ENCODE data around the gene CEP135.
"Not testable (repeated sequence)": the region's sequence is repeated elsewhere in the genome, so short reads cannot be mapped to it uniquely, and the experiment has no call there.

The CEP135 gene, protein sequence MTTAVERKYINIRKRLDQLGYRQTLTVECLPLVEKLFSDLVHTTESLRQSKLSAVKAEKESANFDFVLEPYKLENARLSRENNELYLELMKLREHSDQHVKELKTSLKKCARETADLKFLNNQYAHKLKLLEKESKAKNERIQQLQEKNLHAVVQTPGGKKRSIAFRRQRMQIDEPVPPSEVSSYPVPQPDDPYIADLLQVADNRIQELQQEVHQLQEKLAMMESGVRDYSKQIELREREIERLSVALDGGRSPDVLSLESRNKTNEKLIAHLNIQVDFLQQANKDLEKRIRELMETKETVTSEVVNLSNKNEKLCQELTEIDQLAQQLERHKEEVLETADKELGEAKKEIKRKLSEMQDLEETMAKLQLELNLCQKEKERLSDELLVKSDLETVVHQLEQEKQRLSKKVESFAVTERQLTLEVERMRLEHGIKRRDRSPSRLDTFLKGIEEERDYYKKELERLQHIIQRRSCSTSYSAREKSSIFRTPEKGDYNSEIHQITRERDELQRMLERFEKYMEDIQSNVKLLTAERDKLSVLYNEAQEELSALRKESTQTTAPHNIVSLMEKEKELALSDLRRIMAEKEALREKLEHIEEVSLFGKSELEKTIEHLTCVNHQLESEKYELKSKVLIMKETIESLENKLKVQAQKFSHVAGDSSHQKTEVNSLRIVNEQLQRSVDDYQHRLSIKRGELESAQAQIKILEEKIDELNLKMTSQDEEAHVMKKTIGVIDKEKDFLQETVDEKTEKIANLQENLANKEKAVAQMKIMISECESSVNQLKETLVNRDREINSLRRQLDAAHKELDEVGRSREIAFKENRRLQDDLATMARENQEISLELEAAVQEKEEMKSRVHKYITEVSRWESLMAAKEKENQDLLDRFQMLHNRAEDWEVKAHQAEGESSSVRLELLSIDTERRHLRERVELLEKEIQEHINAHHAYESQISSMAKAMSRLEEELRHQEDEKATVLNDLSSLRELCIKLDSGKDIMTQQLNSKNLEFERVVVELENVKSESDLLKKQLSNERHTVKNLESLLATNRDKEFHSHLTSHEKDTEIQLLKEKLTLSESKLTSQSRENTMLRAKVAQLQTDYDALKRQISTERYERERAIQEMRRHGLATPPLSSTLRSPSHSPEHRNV

GRCh38 chr4:55948726-55949481 is at the start of gene CEP135:
Gene CEP135, plus strand, starts transcription at chr4:55948945. Its CDS starts 3,186 bp downstream, at chr4:55952131.
- peak; percentile 83 to 87 for DNase-seq (ENCODE audit: low read depth in 2 of 2)

GRCh38 chr4:55902677-55903076 is 46.1 kb upstream of the CEP135 start:
- DNase-seq (ENCODE audit: low read depth in 2 of 2) = no peak

GRCh38 chr4:55903577-55903976 is 45.2 kb upstream of the CEP135 start:
- no peak for DNase-seq (ENCODE audit: low read depth in 2 of 2)

DNA sequence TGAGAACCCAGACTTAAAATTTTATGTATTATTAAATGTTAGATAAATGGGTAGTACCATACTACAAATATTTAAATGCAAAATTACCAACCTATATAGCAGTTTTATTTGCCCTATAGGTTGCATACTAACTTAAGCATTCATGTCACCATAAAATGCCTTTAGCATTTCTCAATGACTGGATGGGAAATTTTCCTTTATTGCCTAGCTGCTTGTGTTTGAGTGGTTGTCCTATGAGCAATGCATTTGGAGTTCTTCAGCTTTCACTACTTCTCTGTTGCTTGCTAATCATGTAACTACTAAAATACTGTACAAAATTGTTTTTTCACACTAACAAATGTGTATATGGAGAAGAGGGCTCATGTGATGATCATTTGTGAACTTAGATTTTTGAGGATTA is 44.2 kb upstream of the CEP135 start:
- DNase-seq (ENCODE audit: low read depth in 2 of 2) = no peak

GRCh38 chr4:55906323-55906722 is 42.4 kb upstream of the CEP135 start:
- DNase-seq (ENCODE audit: low read depth in 2 of 2) = no peak

DNA sequence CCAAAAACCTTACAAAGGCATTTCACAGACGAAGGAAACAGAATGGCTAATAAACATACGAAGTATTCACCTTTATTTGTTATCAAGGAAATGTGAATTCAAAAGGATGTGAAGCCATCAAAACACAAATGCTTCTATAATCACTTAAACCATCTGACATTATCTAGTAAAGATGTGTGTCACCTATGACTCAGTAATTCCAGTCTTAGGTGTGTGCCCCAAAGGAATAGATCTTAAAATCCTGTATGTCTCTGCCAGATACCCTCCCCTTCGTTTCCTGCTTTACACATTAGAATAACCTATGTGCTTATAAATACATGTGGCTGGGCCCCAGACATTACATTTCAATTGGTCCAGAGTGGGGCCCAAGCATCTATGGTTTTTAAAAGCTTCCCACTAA is 41.8 kb upstream of the CEP135 start:
- DNase-seq (ENCODE audit: low read depth in 2 of 2) = peak in 1 of 2 donors; percentile 6

- DNase-seq (ENCODE audit: low read depth in 2 of 2) = no peak
Measured at GRCh38 chr4:55907469-55907868, 41.3 kb upstream of the CEP135 start.

GRCh38 chr4:55910140-55910539 is 38.6 kb upstream of the CEP135 start:
- no peak for DNase-seq (ENCODE audit: low read depth in 2 of 2)

DNA sequence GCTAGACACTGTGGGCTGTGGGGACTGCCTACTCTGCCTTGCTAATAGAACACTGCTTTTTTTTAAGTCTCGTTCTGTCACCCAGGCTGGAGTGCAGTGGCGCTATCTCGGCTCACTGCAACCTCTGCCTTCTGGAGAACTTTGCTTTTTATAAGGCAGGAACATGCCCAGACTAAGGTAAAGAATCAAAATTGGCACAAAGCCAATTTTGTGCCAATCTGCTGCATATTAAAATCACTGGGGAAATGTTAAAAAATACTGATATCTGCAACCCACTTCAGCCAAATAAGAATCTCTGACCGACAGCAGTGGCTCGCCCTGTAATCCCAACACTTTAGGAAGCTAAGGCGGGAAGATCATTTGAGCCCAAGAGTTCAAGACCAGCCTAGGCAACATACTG is 36.5 kb upstream of the CEP135 start:
- DNase-seq (ENCODE audit: low read depth in 2 of 2) = no peak

GRCh38 chr4:55920571-55920970 is 28.2 kb upstream of the CEP135 start:
- DNase-seq (ENCODE audit: low read depth in 2 of 2) = no peak

GRCh38 chr4:55921093-55921492 is 27.7 kb upstream of the CEP135 start:
- DNase-seq (ENCODE audit: low read depth in 2 of 2) = no peak

DNA sequence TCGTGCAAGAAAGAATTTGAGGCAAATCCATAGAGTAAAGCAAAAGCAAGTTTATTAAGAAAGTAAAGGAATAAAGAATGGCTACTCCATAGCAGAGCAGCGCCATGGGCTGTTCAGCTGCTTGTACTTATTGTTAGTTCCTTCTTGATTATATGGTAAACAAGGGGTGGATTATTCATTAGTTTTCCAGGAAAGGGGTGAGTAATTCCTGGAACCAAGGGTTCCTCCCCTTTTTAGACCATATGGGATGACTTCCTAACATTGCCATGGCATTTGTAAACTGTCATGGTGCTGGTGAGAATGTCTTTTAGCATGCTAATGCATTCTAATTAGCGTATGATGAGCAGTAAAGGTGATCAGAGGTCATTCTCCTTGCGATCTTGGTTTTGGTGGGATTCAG is 23.5 kb upstream of the CEP135 start:
- no peak for DNase-seq (ENCODE audit: low read depth in 2 of 2)

DNA sequence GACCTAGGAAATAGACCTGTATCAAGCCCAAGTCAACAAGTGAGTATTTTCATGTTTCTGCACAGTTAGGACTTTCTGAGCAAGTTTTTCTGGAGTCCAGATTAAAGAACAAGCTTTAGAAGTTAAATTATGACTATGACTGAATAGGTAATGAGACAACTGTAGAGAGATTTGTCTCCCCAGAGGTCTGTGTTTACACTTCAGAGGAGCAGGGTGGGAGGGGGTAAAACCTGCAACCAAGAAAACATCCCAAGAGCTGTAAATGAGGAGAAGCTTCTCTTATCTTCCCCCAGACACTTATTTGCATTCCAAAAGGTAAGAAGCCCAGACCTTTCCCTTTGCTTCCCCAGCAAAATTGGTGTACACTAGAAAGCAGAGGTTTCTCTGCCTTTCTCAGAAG is 22.1 kb upstream of the CEP135 start:
- DNase-seq (ENCODE audit: low read depth in 2 of 2) = no peak

DNA sequence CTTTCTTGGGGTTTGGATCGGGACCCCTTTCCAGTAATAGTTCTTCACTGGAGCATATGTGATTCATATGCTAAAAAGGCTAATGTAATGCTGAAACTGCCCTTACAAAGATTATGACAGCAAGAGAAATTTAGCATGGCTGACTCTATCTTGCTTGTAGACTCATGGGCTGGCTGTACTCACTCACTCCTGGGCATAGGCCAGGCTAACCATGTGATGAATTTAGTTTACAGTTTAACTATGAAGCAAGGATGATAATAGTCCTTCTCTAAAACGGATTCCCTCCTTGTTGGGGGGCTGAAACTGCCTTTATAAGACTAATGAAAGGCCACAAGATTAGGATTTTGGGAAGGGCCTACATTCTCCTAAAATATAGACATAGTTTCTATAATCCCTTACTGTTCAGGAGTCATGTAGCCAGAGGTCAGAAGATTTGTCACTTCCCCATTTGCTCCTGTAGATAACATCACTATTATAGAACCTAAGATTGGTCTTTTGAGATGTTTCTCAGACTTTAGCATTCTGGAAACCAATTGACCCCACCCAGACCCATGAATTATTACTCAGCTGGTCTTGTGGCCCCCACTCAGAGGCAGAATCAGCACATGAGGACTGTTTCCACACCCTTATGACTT is 20.8 kb upstream of the CEP135 start:
- DNase-seq (ENCODE audit: low read depth in 2 of 2) = no peak

DNA sequence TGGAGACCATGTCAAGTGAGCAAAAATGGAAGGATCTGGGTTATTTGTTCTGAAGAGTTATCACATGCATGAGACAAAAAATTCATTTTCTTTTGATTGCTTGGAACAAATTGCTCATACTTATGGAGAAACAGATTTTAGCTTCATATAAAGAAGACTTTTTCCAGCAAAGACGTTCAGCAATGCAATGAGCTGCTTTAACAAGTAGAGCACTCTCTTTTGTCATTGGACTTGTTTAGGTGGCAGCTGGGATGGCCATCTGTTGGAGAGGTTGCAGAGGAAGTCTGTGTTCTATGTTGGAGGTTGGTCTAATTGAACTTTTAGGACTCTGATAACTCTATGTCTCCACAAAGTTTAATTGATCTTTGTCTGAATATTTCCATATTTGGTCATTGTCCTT is 19.9 kb upstream of the CEP135 start:
- DNase-seq (ENCODE audit: low read depth in 2 of 2) = no peak

DNA sequence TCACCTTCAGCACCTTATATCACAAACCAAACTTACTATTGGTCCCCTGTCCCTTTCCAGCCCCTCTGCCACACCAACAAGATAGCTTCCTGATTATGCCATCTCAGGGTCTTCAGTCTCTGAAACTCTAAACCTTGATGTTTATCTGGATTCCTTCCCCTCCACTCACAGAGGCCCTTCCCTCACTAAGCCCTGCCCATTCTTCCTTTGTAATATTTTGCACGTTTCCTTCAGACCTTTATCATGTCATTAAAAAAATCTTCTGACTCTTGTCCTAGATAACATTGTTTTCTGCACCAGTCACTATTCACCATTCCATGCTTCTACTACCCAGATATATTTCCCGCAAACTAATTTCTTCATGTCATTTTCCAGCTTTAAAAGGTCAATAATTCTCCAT is 17.7 kb upstream of the CEP135 start:
- DNase-seq (ENCODE audit: low read depth in 2 of 2) = no peak

- DNase-seq (ENCODE audit: low read depth in 2 of 2) = no peak
Measured at GRCh38 chr4:55931833-55932232, 16.9 kb upstream of the CEP135 start.

GRCh38 chr4:55932511-55932910 is 16.2 kb upstream of the CEP135 start:
- no peak for DNase-seq (ENCODE audit: low read depth in 2 of 2)

GRCh38 chr4:55933611-55934010 is 15.1 kb upstream of the CEP135 start:
- no peak for DNase-seq (ENCODE audit: low read depth in 2 of 2)

- DNase-seq (ENCODE audit: low read depth in 2 of 2) = not testable (repeated sequence)
Measured at GRCh38 chr4:55935907-55936306, 12.8 kb upstream of the CEP135 start.

GRCh38 chr4:55938481-55938880 is 10.3 kb upstream of the CEP135 start:
- no peak for DNase-seq (ENCODE audit: low read depth in 2 of 2)

Measured in stimulated activated CD4-positive, alpha-beta T cell treated with anti-CD3 and anti-CD28 coated beads, Interleukin-1b, Interleukin-23, amount 100 ng/mL, for 4 hours (primary cell).